Measurements from ENCODE around the gene PPFIA3. TPM values are rescaled to one million over a fixed set of nuclear protein-coding genes. Genes with fewer than 3 reads are reported as not detected.

The PPFIA3 gene
- total RNA-seq, 2 donors from 2014 or later: 6.7 to 15.2 TPM

- Histone ChIP-seq H3K9me3 (no peaks in the 10 kb centered on the region), H3K27ac (no peak overlapping the region), H3K4me1 (peaks cover 26% of the 10 kb centered on the region), H3K36me3 (replicated peaks in 1 of 2; ENCODE audit: insufficient read depth in 1 of 2, low read depth in 2 of 2) (peaks cover 10 to 23% of the 10 kb centered on the region in 2 donors), H3K4me3 (no peak overlapping the region), H3K27me3 (no peaks in the 10 kb centered on the region)
- TF ChIP-seq POLR2A (IDR thresholded peaks at IDR 0.05) (no peak), CTCF (IDR thresholded peaks at IDR 0.05) (no peak)
- intact Hi-C loops (cut with DNase I): loop anchor here (10.0 kb wide), 1 partner anchor 52 kb away; no protein-coding TSS in a partner anchor
- 91 to 93% methylated on average over 6 of the region's 6 CpGs for WGBS, 2 donors
- no peak for ATAC-seq
- no peak for DNase-seq
Observed at GRCh38 chr19:49092686-49093085, 26.7 kb upstream of the PPFIA3 start.

GRCh38 chr19:49094505-49095482 is 24.6 kb upstream of the PPFIA3 start:
- no peak for DNase-seq
- no peak overlapping the region for H3K27ac ChIP-seq
- intact Hi-C loops (cut with DNase I): loop anchor here (5.0 to 10.0 kb wide), 2 partner anchors 50 to 108 kb away; no protein-coding TSS in a partner anchor

GRCh38 chr19:49097453-49098288 is 21.7 kb upstream of the PPFIA3 start:
- peak overlapping the region in 1 of 4 donors; percentile 45 for H3K27ac ChIP-seq
- ATAC-seq: peak; percentile 86

More at GRCh38 chr19:49094505-49095482, 24.6 kb upstream of the PPFIA3 start:
- no peak for ATAC-seq
- peaks cover 15% of the 10 kb centered on the region for H3K4me1 ChIP-seq
- no peaks in the 10 kb centered on the region for H3K9me3 ChIP-seq
- H3K4me3 ChIP-seq: no peak overlapping the region
- H3K27me3 ChIP-seq: no peaks in the 10 kb centered on the region
- H3K36me3 ChIP-seq (replicated peaks in 1 of 2; ENCODE audit: insufficient read depth in 1 of 2, low read depth in 2 of 2): peaks cover 23 to 28% of the 10 kb centered on the region in 2 donors
- TF ChIP-seq CTCF (IDR thresholded peaks at IDR 0.05) (no peak), POLR2A (IDR thresholded peaks at IDR 0.05) (no peak)
- WGBS, 2 donors: 80 to 83% methylated on average over 23 of the region's 23 CpGs

GRCh38 chr19:49098795-49099194 is 20.5 kb upstream of the PPFIA3 start:
- no peak for DNase-seq
- ATAC-seq: no peak
- peaks cover 15% of the 10 kb centered on the region for H3K4me1 ChIP-seq
- no peak for TF ChIP-seq CTCF (IDR thresholded peaks at IDR 0.05)
- TF ChIP-seq POLR2A (IDR thresholded peaks at IDR 0.05): no peak
- H3K9me3 ChIP-seq: no peaks in the 10 kb centered on the region
- H3K4me3 ChIP-seq: no peak overlapping the region
- peaks cover 20 to 32% of the 10 kb centered on the region in 2 donors for H3K36me3 ChIP-seq (replicated peaks in 1 of 2; ENCODE audit: insufficient read depth in 1 of 2, low read depth in 2 of 2)
- no peaks in the 10 kb centered on the region for H3K27me3 ChIP-seq
- H3K27ac ChIP-seq: no peak overlapping the region
- intact Hi-C loops (cut with DNase I): loop anchor here (5.0 to 10.0 kb wide), 2 partner anchors 46 to 104 kb away; no protein-coding TSS in a partner anchor
- 44 to 51% methylated on average over 4 of the region's 4 CpGs for WGBS, 2 donors

More at GRCh38 chr19:49097453-49098288, 21.7 kb upstream of the PPFIA3 start:
- H3K4me1 ChIP-seq: peaks cover 15% of the 10 kb centered on the region
- no peaks in the 10 kb centered on the region for H3K27me3 ChIP-seq
- peak; percentile 93 to 100 (median 96) for TF ChIP-seq CTCF (IDR thresholded peaks at IDR 0.05)
- TF ChIP-seq POLR2A (IDR thresholded peaks at IDR 0.05): no peak
- peak; percentile 72 to 80 (median 73) for DNase-seq
- no peak overlapping the region for H3K4me3 ChIP-seq
- intact Hi-C loops (cut with DNase I): loop anchor here (5.0 to 10.0 kb wide), 2 partner anchors 47 to 105 kb away; no protein-coding TSS in a partner anchor
- no peaks in the 10 kb centered on the region for H3K9me3 ChIP-seq
- peaks cover 21 to 29% of the 10 kb centered on the region in 2 donors for H3K36me3 ChIP-seq (replicated peaks in 1 of 2; ENCODE audit: insufficient read depth in 1 of 2, low read depth in 2 of 2)
- 38% methylated on average over 6 to 8 of the region's 8 CpGs for WGBS, 2 donors

Measured in body of pancreas (tissue), 4 donors.